K562 (cell line): Measurements from ENCODE around the gene ZNF280C. TPM values are rescaled to one million over a fixed set of nuclear protein-coding genes. Genes with fewer than 3 reads are reported as not detected.

ENCODE experiments used
- ATF1 ChIP-seq, 2 experiments: fragments of 450-650 bp in 1 of 2; IDR thresholded peaks; 2 replicates each; pipeline ENCODE4 v1.6.1; 2016; ENCODE audit warnings: missing compliant biosample characterization in 1 of 2, missing genetic modification characterization in 1 of 2
- BRCA1 ChIP-seq, 2 experiments: fragments of 450-650 bp in 1 of 2; sonication (generic) in 1 of 2; formaldehyde crosslinking in 1 of 2; IDR thresholded peaks; 2 replicates each; pipeline versions ENCODE4 v1.5.0 to v1.6.1; 2017 to 2020; ENCODE audit warnings: mild to moderate bottlenecking in 1 of 2, missing genetic modification reagents in 1 of 2
- DIDO1 ChIP-seq: fragments of 450-650 bp; IDR thresholded peaks from 2 replicates; pipeline ENCODE4 v1.6.1; 2016; ENCODE audit warnings: low read depth, missing biosample characterization, missing genetic modification characterization
- FOS ChIP-seq: IDR thresholded peaks from 3 replicates; pipeline ENCODE4 v1.6.1; 2011; ENCODE audit not compliant: insufficient read length; ENCODE audit errors: extremely low read depth
- HES1 ChIP-seq: fragments of 450-650 bp; IDR thresholded peaks from 2 replicates; pipeline ENCODE4 v1.6.1; 2016; ENCODE audit warnings: low read depth, mild to moderate bottlenecking, moderate library complexity
- IRF9 ChIP-seq: fragments of 450-650 bp; IDR thresholded peaks from 2 replicates; pipeline ENCODE4 v1.6.1; 2016; ENCODE audit warnings: missing biosample characterization, missing genetic modification characterization
- THRA ChIP-seq: fragments of 450-650 bp; IDR thresholded peaks from 2 replicates; pipeline ENCODE4 v1.6.1; 2017; ENCODE audit warnings: mild to moderate bottlenecking, moderate library complexity
- ZBTB9 ChIP-seq: fragments of 450-650 bp; formaldehyde crosslinking; IDR thresholded peaks from 2 replicates; pipeline ENCODE4 v1.4.0; 2020; ENCODE audit warnings: mild to moderate bottlenecking, moderate library complexity
- ZNF143 ChIP-seq: sonication (generic); formaldehyde crosslinking; IDR thresholded peaks from 2 replicates; pipeline ENCODE4 v1.9.0; 2022; ENCODE audit warnings: mild to moderate bottlenecking, missing genetic modification reagents
- polyA plus RNA-seq, 8 experiments: library from polyadenylated mRNA; depleted of rRNA in 4 of 8; stranded (reverse) in 5 of 8; unstranded in 3 of 8; fragments of >200 nt; fragmentation: Nextera tagmentation in 2 of 8; fragmentation: Illumina TruSeq in 1 of 8; extraction: Ambion mirVana in 2 of 8; extraction: Trizol in 1 of 8; gene quantifications; 2 replicates each; pipeline versions ENCODE4 v1.2.1 to v1.2.3, GENCODE V29; 2011 to 2014; ENCODE audit warnings: inconsistent platforms in 1 of 8, missing spikeins in 1 of 8
- total RNA-seq, 7 experiments: library from RNA; depleted of rRNA in 6 of 7; stranded (reverse); fragments of >200 nt in 6 of 7; fragmentation: Illumina TruSeq in 2 of 7; extraction: Trizol in 2 of 7; gene quantifications; 2 replicates each; pipeline versions ENCODE4 v1.2.1 to v1.2.3, GENCODE V29; 2011 to 2021; ENCODE audit warnings: low replicate concordance in 1 of 7
- TF ChIP-seq, protein P1 (sequence below): sonication (generic); formaldehyde crosslinking; IDR thresholded peaks from 2 replicates; pipeline ENCODE4 v1.8.0; 2022; ENCODE audit warnings: mild to moderate bottlenecking, missing genetic modification reagents
- TF ChIP-seq, protein P2 (sequence below), 2 experiments: IDR thresholded peaks; 2 replicates each; pipeline ENCODE4 v1.6.1; 2012; ENCODE audit warnings: improper control_type of control experiment in 2 of 2, low read depth in 2 of 2, low read length in 2 of 2, borderline replicate concordance in 1 of 2

The ZNF280C gene
- total and polyA plus RNA-seq, 9 of the 15 experiments (the other 6 are each of a cell fraction or from before 2014, with no cell fraction given): 1.6 to 8.3 (median 4.4) TPM

DNA sequence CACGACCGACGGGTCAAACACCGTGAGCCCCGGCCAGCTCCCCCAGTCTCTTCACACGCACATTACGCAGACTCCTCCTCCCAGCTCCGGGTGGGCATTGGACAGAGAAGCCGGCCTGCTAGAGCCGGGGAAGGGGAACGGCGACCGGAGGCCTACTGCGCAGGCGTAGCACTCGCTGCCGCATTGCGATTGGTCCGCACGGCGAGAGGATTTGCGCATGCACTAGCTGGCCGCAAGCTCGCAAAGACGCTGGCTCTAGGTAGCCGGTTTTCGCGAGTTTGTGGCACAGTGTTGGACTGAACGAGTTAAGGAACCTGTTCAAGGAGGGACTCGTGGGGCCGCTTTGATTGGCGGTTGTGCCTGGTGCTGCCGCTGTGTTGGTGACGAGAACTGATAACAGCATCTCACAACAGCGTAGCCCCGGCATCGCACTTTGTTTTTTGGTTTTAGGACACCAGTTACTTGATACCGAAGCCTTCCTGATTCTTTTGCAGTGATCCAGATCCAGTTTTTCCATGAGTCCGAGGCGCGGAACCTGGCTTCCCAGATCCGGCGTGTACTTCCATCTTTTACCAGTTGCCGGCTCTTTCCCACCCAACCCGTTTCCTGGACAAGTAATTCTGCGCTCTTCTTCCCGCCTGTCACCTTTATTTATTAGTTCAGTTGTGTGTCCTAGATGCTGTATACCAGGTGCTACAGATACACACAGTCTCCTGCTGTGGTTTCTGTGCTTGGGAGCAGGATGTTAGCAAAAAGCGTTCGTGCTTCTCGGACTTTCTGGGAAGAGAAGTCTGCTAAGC, 102.8 kb downstream of the ZNF280C start, which contains the start of gene AIFM1 (continued):
- TF ChIP-seq, protein P1, sequence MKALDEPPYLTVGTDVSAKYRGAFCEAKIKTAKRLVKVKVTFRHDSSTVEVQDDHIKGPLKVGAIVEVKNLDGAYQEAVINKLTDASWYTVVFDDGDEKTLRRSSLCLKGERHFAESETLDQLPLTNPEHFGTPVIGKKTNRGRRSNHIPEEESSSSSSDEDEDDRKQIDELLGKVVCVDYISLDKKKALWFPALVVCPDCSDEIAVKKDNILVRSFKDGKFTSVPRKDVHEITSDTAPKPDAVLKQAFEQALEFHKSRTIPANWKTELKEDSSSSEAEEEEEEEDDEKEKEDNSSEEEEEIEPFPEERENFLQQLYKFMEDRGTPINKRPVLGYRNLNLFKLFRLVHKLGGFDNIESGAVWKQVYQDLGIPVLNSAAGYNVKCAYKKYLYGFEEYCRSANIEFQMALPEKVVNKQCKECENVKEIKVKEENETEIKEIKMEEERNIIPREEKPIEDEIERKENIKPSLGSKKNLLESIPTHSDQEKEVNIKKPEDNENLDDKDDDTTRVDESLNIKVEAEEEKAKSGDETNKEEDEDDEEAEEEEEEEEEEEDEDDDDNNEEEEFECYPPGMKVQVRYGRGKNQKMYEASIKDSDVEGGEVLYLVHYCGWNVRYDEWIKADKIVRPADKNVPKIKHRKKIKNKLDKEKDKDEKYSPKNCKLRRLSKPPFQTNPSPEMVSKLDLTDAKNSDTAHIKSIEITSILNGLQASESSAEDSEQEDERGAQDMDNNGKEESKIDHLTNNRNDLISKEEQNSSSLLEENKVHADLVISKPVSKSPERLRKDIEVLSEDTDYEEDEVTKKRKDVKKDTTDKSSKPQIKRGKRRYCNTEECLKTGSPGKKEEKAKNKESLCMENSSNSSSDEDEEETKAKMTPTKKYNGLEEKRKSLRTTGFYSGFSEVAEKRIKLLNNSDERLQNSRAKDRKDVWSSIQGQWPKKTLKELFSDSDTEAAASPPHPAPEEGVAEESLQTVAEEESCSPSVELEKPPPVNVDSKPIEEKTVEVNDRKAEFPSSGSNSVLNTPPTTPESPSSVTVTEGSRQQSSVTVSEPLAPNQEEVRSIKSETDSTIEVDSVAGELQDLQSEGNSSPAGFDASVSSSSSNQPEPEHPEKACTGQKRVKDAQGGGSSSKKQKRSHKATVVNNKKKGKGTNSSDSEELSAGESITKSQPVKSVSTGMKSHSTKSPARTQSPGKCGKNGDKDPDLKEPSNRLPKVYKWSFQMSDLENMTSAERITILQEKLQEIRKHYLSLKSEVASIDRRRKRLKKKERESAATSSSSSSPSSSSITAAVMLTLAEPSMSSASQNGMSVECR (CRISPR knock-in tag): no peak
- no peak for TF ChIP-seq ZNF143
- no peak for TF ChIP-seq FOS
- TF ChIP-seq, protein P2, sequence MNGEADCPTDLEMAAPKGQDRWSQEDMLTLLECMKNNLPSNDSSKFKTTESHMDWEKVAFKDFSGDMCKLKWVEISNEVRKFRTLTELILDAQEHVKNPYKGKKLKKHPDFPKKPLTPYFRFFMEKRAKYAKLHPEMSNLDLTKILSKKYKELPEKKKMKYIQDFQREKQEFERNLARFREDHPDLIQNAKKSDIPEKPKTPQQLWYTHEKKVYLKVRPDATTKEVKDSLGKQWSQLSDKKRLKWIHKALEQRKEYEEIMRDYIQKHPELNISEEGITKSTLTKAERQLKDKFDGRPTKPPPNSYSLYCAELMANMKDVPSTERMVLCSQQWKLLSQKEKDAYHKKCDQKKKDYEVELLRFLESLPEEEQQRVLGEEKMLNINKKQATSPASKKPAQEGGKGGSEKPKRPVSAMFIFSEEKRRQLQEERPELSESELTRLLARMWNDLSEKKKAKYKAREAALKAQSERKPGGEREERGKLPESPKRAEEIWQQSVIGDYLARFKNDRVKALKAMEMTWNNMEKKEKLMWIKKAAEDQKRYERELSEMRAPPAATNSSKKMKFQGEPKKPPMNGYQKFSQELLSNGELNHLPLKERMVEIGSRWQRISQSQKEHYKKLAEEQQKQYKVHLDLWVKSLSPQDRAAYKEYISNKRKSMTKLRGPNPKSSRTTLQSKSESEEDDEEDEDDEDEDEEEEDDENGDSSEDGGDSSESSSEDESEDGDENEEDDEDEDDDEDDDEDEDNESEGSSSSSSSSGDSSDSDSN (IDR thresholded peaks at IDR 0.05; ENCODE audit: borderline replicate concordance in 1 of 2, low read depth in 2 of 2, low read length in 2 of 2): peak in 1 of 2 experiments; percentile 63; a peak in 2 of 4 replicates
- TF ChIP-seq THRA: no peak
- no peak for TF ChIP-seq ATF1 (CRISPR knock-in tag; IDR thresholded peaks at IDR 0.05)
- peak; percentile 80 for TF ChIP-seq ATF1 (tag; IDR thresholded peaks at IDR 0.05)
- no peak for TF ChIP-seq BRCA1 (IDR thresholded peaks at IDR 0.05)
- TF ChIP-seq BRCA1 (CRISPR knock-in tag; IDR thresholded peaks at IDR 0.05): no peak
- TF ChIP-seq DIDO1 (tag): no peak
- TF ChIP-seq IRF9: no peak
- TF ChIP-seq ZBTB9: no peak
- 0 out of 2 replicates have a peak, but pooled peaks have one; percentile 6 for TF ChIP-seq HES1
